ENCODE data around the gene SDCCAG8. TPM values are rescaled to one million over a fixed set of nuclear protein-coding genes. Genes with fewer than 3 reads are reported as not detected.
A peak's percentile ranks its signal among the peaks of the same experiment; 100 is the strongest.

The SDCCAG8 gene
- total and polyA plus RNA-seq, 8 donors = 24.3 to 37.1 (median 30.0) TPM

- 87 to 91% methylated on average over 14 of the region's 14 CpGs for WGBS, 2 donors
- H3K4me3 ChIP-seq = no peak overlapping the region
- no peaks in the 10 kb centered on the region for H3K4me1 ChIP-seq
- no peak for DNase-seq
- FAIRE-seq = no peak
- no peaks in the 10 kb centered on the region for H3K27me3 ChIP-seq
- peaks cover 0 to 8% (median 0%) of the 10 kb centered on the region in 3 donors for H3K36me3 ChIP-seq
- ATAC-seq = no peak
- H3K9me3 ChIP-seq = no peaks in the 10 kb centered on the region
- H3K27ac ChIP-seq = no peak overlapping the region
- no peak for TF ChIP-seq CTCF (IDR thresholded peaks at IDR 0.05)
- intact Hi-C loops (cut with DNase I) = no loop called here
Observed at GRCh38 chr1:243493156-243494129, 237.6 kb downstream of the SDCCAG8 start.

- intact Hi-C loops (cut with DNase I) = no loop called here
- H3K27ac ChIP-seq = no peak overlapping the region
- 96 to 97% methylated on average over 15 of the region's 15 CpGs for WGBS, 2 donors
- no peak for FAIRE-seq
- H3K27me3 ChIP-seq = no peaks in the 10 kb centered on the region
- H3K9me3 ChIP-seq = no peaks in the 10 kb centered on the region
- TF ChIP-seq CTCF (IDR thresholded peaks at IDR 0.05) = no peak
- no peaks in the 10 kb centered on the region for H3K36me3 ChIP-seq
- no peaks in the 10 kb centered on the region for H3K4me1 ChIP-seq
- ATAC-seq = no peak
- H3K4me3 ChIP-seq = no peak overlapping the region
- no peak for DNase-seq
Observed at GRCh38 chr1:243494741-243495431, 239.0 kb downstream of the SDCCAG8 start.

- ATAC-seq (peak in 3 of 4 donors; percentile 37 to 63 (median 57)), DNase-seq (no peak), FAIRE-seq (no peak)
- H3K9me3 ChIP-seq = no peaks in the 10 kb centered on the region
- intact Hi-C loops (cut with DNase I) = no loop called here
- no peaks in the 10 kb centered on the region for H3K4me1 ChIP-seq
- H3K27me3 ChIP-seq = no peaks in the 10 kb centered on the region
- 87 to 92% methylated on average over 24 of the region's 24 CpGs for WGBS, 2 donors
- no peak for TF ChIP-seq CTCF (IDR thresholded peaks at IDR 0.05)
- H3K36me3 ChIP-seq = no peaks in the 10 kb centered on the region
- H3K4me3 ChIP-seq = no peak overlapping the region
- H3K27ac ChIP-seq = peak overlapping the region in 2 of 4 donors; percentile 7 to 17
Observed at GRCh38 chr1:243495442-243496186, 239.8 kb downstream of the SDCCAG8 start.

GRCh38 chr1:243496187-243496646 lies 240.4 kb downstream of the SDCCAG8 start:
- FAIRE-seq (no peak), DNase-seq (no peak), ATAC-seq (peak in 2 of 4 donors; percentile 37 to 38)
- H3K4me3 ChIP-seq = no peak overlapping the region
- H3K36me3 ChIP-seq = no peaks in the 10 kb centered on the region
- 91 to 92% methylated on average over 19 of the region's 19 CpGs for WGBS, 2 donors
- no peak for TF ChIP-seq CTCF (IDR thresholded peaks at IDR 0.05)
- H3K27ac ChIP-seq = peak overlapping the region in 2 of 4 donors; percentile 7 to 17
- no peaks in the 10 kb centered on the region for H3K4me1 ChIP-seq
- intact Hi-C loops (cut with DNase I) = no loop called here
- H3K27me3 ChIP-seq = no peaks in the 10 kb centered on the region
- no peaks in the 10 kb centered on the region for H3K9me3 ChIP-seq
